BJ (cell line): ENCODE data around the gene TTC7B. TPM values are rescaled to one million over a fixed set of nuclear protein-coding genes. Genes with fewer than 3 reads are reported as not detected.

Source experiments
- CTCF ChIA-PET: fragments of 350-600 bp; formaldehyde crosslinking; extraction: SDS; loops from one replicate; lab custom pipeline; 2021; ENCODE audit warnings: antibody characterized with exemption, inconsistent platforms; lab: Yijun Ruan, JAX
- POLR2A ChIA-PET: fragments of 300-600 bp; sonication (Branson Sonifier 250); formaldehyde crosslinking; extraction: SDS; loops from one replicate; lab custom pipeline; 2021; ENCODE audit warnings: antibody characterized with exemption; lab: Charles Lee
- DNase-seq: peaks from one replicate; pipeline ENCODE4 v3.0.0-alpha.2; 2011; ENCODE audit warnings: low read depth
- H3K27me3 ChIP-seq: 2 replicates; pipeline ENCODE4 v1.6.0; 2011; ENCODE audit warnings: low read length; ENCODE audit not compliant: control insufficient read depth, insufficient read depth
- H3K36me3 ChIP-seq: 2 replicates; pipeline ENCODE4 v1.5.1; 2011; ENCODE audit warnings: low read length; ENCODE audit not compliant: control insufficient read depth, insufficient read depth
- H3K4me3 ChIP-seq: 2 replicates; pipeline ENCODE4 v1.5.1; 2011; ENCODE audit warnings: low read depth, mild to moderate bottlenecking, control low read depth, low read length
- CTCF ChIP-seq: IDR thresholded peaks from 2 replicates; pipeline ENCODE4 v1.5.1; 2011; ENCODE audit warnings: low read depth, mild to moderate bottlenecking, control low read depth, inconsistent platforms, low read length, moderate library complexity; ENCODE audit not compliant: insufficient read depth
- polyA plus RNA-seq: library from polyadenylated mRNA; depleted of rRNA; stranded (reverse); fragments of >200 nt; gene quantifications from 2 replicates; pipeline ENCODE4 v1.2.3, GENCODE V29; 2011

TTC7B gene
- polyA plus RNA-seq, 1 experiment, result 46.9 TPM

DNA sequence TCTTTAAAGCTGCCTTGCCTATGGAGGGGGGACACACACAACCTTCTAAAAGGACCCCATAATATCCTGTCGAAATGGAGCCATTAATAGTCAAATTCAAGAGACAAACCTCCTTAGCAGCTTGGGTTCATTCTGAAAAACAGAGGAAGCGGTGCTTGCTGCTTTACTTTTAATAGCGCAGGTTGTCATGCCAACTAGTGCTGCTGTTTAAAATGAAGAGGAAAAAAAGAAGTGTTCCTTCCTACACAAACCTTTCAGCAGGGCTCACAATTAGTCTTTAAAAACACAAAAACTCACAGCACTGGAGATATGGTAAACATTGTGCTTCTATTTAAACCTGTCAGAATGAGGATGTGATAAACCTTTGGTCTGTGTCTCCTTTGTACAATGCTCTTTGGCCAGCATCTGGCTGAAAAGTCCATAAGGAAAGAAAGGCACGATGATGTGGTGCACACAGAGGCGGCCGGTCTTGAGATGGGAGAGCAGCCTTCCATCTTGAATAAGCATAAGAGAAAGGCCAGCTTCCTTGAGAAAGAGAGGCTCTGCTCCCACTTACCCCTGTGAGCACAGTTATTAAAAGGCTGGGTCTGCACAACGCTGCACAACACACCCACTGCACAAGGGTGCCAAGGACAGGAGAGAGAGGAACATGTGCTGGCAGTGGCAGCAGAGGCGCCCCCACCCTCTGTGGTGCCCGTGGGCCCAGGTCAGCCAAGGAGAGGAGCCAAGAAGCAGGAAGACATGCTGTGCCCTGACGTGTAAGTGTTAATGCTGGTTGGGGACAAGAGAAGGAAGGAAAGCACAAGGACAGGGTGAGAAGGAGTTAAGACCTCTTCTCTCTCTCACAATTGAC is 144.6 kb downstream of the TTC7B start:
- CTCF ChIA-PET, result no interaction called here
- Histone ChIP-seq H3K36me3 (no peaks in the 10 kb centered on the region), H3K4me3 (no peak overlapping the region), H3K27me3 (no peaks in the 10 kb centered on the region)
- POLR2A ChIA-PET, result no interaction called here
- no peak for TF ChIP-seq CTCF
- no peak for DNase-seq

DNA sequence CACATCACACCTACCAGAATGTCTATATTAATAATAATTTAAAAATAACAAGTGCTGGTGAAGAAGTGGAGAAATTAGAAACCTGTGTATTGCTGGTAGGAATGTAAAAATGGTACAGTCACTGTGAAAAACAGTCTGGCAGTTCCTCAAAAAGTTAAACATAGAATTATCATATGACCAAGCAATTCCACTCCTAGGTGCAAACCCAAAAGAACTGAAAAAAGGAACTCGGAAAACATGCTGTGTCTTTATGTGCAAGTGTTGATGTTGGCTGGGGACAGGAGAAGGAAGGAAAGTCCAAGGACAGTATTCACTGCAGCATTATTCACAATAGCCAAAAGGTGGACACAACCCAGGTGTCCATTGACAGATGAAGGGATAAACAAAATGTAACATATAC is 146.5 kb downstream of the TTC7B start:
- no peak for TF ChIP-seq CTCF
- CTCF ChIA-PET, result no interaction called here
- DNase-seq, result no peak
- Histone ChIP-seq H3K4me3 (no peak overlapping the region), H3K36me3 (no peaks in the 10 kb centered on the region), H3K27me3 (no peaks in the 10 kb centered on the region)
- POLR2A ChIA-PET, result no interaction called here

- DNase-seq, result peak; percentile 12
- no peak for TF ChIP-seq CTCF
- POLR2A ChIA-PET, result no interaction called here
- Histone ChIP-seq H3K36me3 (no peaks in the 10 kb centered on the region), H3K27me3 (no peaks in the 10 kb centered on the region), H3K4me3 (no peak overlapping the region)
- CTCF ChIA-PET, result interaction anchor here (0.5 to 1.3 kb wide), 4 partner anchors 18 to 403 kb away, joined by 3 to 5 read pairs (median 3); no protein-coding TSS in a partner anchor
These were observed 149.7 kb downstream of the TTC7B start for GRCh38 chr14:90666571-90666970.

- no peak for DNase-seq
- POLR2A ChIA-PET, result interaction anchor here (0.7 kb wide), 1 partner anchor 24 kb away, joined by 3 read pairs; no protein-coding TSS in a partner anchor
- TF ChIP-seq CTCF, result no peak
These were observed 150.8 kb downstream of the TTC7B start for GRCh38 chr14:90665321-90666000.

GRCh38 chr14:90664911-90665310 is 151.3 kb downstream of the TTC7B start:
- CTCF ChIA-PET, result interaction anchor here (1.1 kb wide), 1 partner anchor 388 kb away, joined by 3 read pairs; no protein-coding TSS in a partner anchor

More at GRCh38 chr14:90665321-90666000, 150.8 kb downstream of the TTC7B start:
- CTCF ChIA-PET, result interaction anchor here (1.1 kb wide), 1 partner anchor 389 kb away, joined by 3 read pairs; no protein-coding TSS in a partner anchor
- Histone ChIP-seq H3K4me3 (no peak overlapping the region), H3K27me3 (no peaks in the 10 kb centered on the region), H3K36me3 (no peaks in the 10 kb centered on the region)

More at GRCh38 chr14:90664911-90665310, 151.3 kb downstream of the TTC7B start:
- POLR2A ChIA-PET, result interaction anchor here (0.7 kb wide), 1 partner anchor 24 kb away, joined by 3 read pairs; no protein-coding TSS in a partner anchor
- Histone ChIP-seq H3K36me3 (no peaks in the 10 kb centered on the region), H3K27me3 (no peaks in the 10 kb centered on the region), H3K4me3 (no peak overlapping the region)
- TF ChIP-seq CTCF, result no peak
- DNase-seq, result no peak
